Mammary microvascular endothelial cell (primary cell): ENCODE measurements around the gene OR52K1. TPM values are rescaled to one million over a fixed set of nuclear protein-coding genes. Genes with fewer than 3 reads are reported as not detected.

Experiments
- total RNA-seq: library from RNA; depleted of rRNA; stranded (reverse); fragments of >200 nt; gene quantifications from 2 replicates; pipeline ENCODE4 v1.2.3, GENCODE V29; 2015

Gene OR52K1
- not detected in 2 replicates for total RNA-seq

GRCh38 chr11:4482445-4482844, at the start of gene OR52K1:
TSS of gene OR52K1 (plus strand) at chr11:4482646. CDS start at chr11:4488901, 6,255 bp downstream.

GRCh38 chr11:4448995-4449394, 33.5 kb upstream of the OR52K1 start, which contains the start of gene OR52K2:
TSS of gene OR52K2 (plus strand) at chr11:4449295. CDS start at chr11:4449340, 45 bp downstream.

Other genes starting within 250 kb of the OR52K1 start
- not detected in 2 replicates for gene OR52B4, start 114.3 kb upstream of the OR52K1 start, total RNA-seq
- 37.4 and 44.1 TPM in 2 replicates for gene TRIM21, start 88.9 kb upstream of the OR52K1 start, total RNA-seq
- not detected in 2 replicates for gene OR52K2, start 33.4 kb upstream of the OR52K1 start, total RNA-seq
- gene OR52M1, start 62.5 kb downstream of the OR52K1 start, total RNA-seq = not detected in 2 replicates
- gene OR52I2, start 99.1 kb downstream of the OR52K1 start, total RNA-seq = not detected in 2 replicates
- not detected in 2 replicates for gene OR52I1, start 111.4 kb downstream of the OR52K1 start, total RNA-seq
- 7.4 and 12.7 TPM in 2 replicates for gene TRIM68, start 125.6 kb downstream of the OR52K1 start, total RNA-seq
- gene OR51D1, start 154.8 kb downstream of the OR52K1 start, total RNA-seq = not detected in 2 replicates
- gene OR51E1, start 161.3 kb downstream of the OR52K1 start, total RNA-seq = not detected in 2 replicates
- not detected in 2 replicates for gene OR51E2, start 215.2 kb downstream of the OR52K1 start, total RNA-seq
- gene MMP26, start 222.1 kb downstream of the OR52K1 start, total RNA-seq = not detected in 2 replicates